Measurements from ENCODE around the gene DMTF1.
"Not testable (repeated sequence)": the region's sequence is repeated elsewhere in the genome, so short reads cannot be mapped to it uniquely, and the experiment has no call there.

DMTF1 gene

GRCh38 chr7:87152112-87152896, at the start of gene DMTF1:
Gene DMTF1 (plus strand): TSS chr7:87152453. CDS start chr7:87164942, 12,489 bp downstream.
- peak; percentile 66 to 74 for DNase-seq (ENCODE audit: low read depth in 2 of 2)

GRCh38 chr7:87105401-87105800, 46.9 kb upstream of the DMTF1 start:
- no peak for DNase-seq (ENCODE audit: low read depth in 2 of 2)

- DNase-seq (ENCODE audit: low read depth in 2 of 2), result no peak
Observed at GRCh38 chr7:87106974-87107612, 45.2 kb upstream of the DMTF1 start.

- no peak for DNase-seq (ENCODE audit: low read depth in 2 of 2)
Observed at GRCh38 chr7:87107949-87108776, 44.1 kb upstream of the DMTF1 start.

GRCh38 chr7:87110778-87111177, 41.5 kb upstream of the DMTF1 start:
- no peak for DNase-seq (ENCODE audit: low read depth in 2 of 2)

GRCh38 chr7:87111877-87112276, 40.4 kb upstream of the DMTF1 start:
- no peak for DNase-seq (ENCODE audit: low read depth in 2 of 2)

- DNase-seq (ENCODE audit: low read depth in 2 of 2), result no peak
Observed at GRCh38 chr7:87113077-87113476, 39.2 kb upstream of the DMTF1 start.

GRCh38 chr7:87113904-87114303, 38.3 kb upstream of the DMTF1 start:
- not testable (repeated sequence) for DNase-seq (ENCODE audit: low read depth in 2 of 2)

GRCh38 chr7:87115772-87116171, 36.5 kb upstream of the DMTF1 start:
- DNase-seq (ENCODE audit: low read depth in 2 of 2), result not testable (repeated sequence)

- no peak for DNase-seq (ENCODE audit: low read depth in 2 of 2)
Observed at GRCh38 chr7:87116315-87116714, 35.9 kb upstream of the DMTF1 start.

- no peak for DNase-seq (ENCODE audit: low read depth in 2 of 2)
Observed at GRCh38 chr7:87119581-87119980, 32.7 kb upstream of the DMTF1 start.

- no peak for DNase-seq (ENCODE audit: low read depth in 2 of 2)
Observed at GRCh38 chr7:87123105-87123504, 29.1 kb upstream of the DMTF1 start.

- no peak for DNase-seq (ENCODE audit: low read depth in 2 of 2)
Observed at GRCh38 chr7:87127019-87127418, 25.2 kb upstream of the DMTF1 start.

- no peak for DNase-seq (ENCODE audit: low read depth in 2 of 2)
Observed at GRCh38 chr7:87128861-87129267, 23.4 kb upstream of the DMTF1 start.

- DNase-seq (ENCODE audit: low read depth in 2 of 2), result no peak
Observed at GRCh38 chr7:87129332-87129731, 22.9 kb upstream of the DMTF1 start.

- DNase-seq (ENCODE audit: low read depth in 2 of 2), result no peak
Observed at GRCh38 chr7:87129848-87130247, 22.4 kb upstream of the DMTF1 start.

- no peak for DNase-seq (ENCODE audit: low read depth in 2 of 2)
Observed at GRCh38 chr7:87131771-87132170, 20.5 kb upstream of the DMTF1 start.

GRCh38 chr7:87137271-87137670, 15.0 kb upstream of the DMTF1 start:
- no peak for DNase-seq (ENCODE audit: low read depth in 2 of 2)

GRCh38 chr7:87139514-87139913, 12.7 kb upstream of the DMTF1 start:
- no peak for DNase-seq (ENCODE audit: low read depth in 2 of 2)

- DNase-seq (ENCODE audit: low read depth in 2 of 2), result no peak
Observed at GRCh38 chr7:87140271-87140748, 11.9 kb upstream of the DMTF1 start.

- DNase-seq (ENCODE audit: low read depth in 2 of 2), result no peak
Observed at GRCh38 chr7:87144173-87144657, 8.0 kb upstream of the DMTF1 start.

- DNase-seq (ENCODE audit: low read depth in 2 of 2), result no peak
Observed at GRCh38 chr7:87146740-87147386, 5.4 kb upstream of the DMTF1 start.
